Fibroblast of lung (primary cell): ENCODE data around the gene PIP4K2A.

ENCODE experiments used
- EZH2 ChIP-seq: IDR thresholded peaks from 2 replicates; pipeline ENCODE4 v1.5.1; 2012; ENCODE audit warnings: low read length, control low read depth, mild to moderate bottlenecking; ENCODE audit errors: missing control alignments
- TF ChIP-seq, protein P1 (sequence below), 2 donors: IDR thresholded peaks in 1 of 2; conservative IDR thresholded peaks in 1 of 2; 1 replicate in 1 of 2; 2 replicates in 1 of 2; pipeline ENCODE4 v1.5.1; 2011 to 2012; ENCODE audit warnings: low read length in 2 of 2, control low read depth in 1 of 2, inconsistent platforms in 1 of 2, low read depth in 1 of 2, mild to moderate bottlenecking in 1 of 2

DNA sequence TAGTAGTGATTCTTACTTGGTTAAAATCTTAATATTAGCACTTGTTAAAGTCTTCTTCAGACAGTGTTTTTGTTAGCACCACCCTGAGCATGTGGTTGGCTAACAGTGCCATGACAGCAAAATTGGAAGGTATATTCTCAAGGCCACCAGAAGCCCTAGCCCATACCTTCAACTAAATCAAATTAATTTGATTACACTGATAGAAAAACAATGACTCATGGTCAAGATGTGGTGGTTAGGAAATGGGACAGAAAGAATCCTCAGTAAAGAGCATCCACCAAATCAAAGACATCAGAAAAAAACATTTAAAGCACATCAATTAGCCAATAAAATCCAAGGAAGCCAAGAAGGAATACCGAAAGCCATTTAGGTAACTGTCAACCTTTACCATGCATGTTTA is 75.5 kb downstream of the PIP4K2A start:
- TF ChIP-seq, protein P1, sequence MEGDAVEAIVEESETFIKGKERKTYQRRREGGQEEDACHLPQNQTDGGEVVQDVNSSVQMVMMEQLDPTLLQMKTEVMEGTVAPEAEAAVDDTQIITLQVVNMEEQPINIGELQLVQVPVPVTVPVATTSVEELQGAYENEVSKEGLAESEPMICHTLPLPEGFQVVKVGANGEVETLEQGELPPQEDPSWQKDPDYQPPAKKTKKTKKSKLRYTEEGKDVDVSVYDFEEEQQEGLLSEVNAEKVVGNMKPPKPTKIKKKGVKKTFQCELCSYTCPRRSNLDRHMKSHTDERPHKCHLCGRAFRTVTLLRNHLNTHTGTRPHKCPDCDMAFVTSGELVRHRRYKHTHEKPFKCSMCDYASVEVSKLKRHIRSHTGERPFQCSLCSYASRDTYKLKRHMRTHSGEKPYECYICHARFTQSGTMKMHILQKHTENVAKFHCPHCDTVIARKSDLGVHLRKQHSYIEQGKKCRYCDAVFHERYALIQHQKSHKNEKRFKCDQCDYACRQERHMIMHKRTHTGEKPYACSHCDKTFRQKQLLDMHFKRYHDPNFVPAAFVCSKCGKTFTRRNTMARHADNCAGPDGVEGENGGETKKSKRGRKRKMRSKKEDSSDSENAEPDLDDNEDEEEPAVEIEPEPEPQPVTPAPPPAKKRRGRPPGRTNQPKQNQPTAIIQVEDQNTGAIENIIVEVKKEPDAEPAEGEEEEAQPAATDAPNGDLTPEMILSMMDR (conservative IDR thresholded peaks at IDR 0.05 in 1 of 2, IDR thresholded peaks at IDR 0.05 in 1 of 2; ENCODE audit: low read depth in 1 of 2, low read length in 2 of 2): no peak
- TF ChIP-seq EZH2: no peak
